Frontal cortex (tissue), 4 donors: ENCODE data around the gene TMEM273. TPM values are rescaled to one million over a fixed set of nuclear protein-coding genes. Genes with fewer than 3 reads are reported as not detected.
A peak's percentile ranks its signal among the peaks of the same experiment; 100 is the strongest.

Experiments used
- DNase-seq, 2 donors: peaks; one replicate each; pipeline ENCODE4 v3.0.0; 2012; ENCODE audit warnings: low spot score in 2 of 2
- FAIRE-seq: peaks from 2 replicates; lab custom pipeline; 2012; peaks lifted over from hg19 to GRCh38; lab: Jason Lieb, UNC
- total RNA-seq: library from RNA; depleted of rRNA; stranded (reverse); fragments of >200 nt; gene quantifications from one replicate; pipeline ENCODE4 v1.2.3, GENCODE V29; 2014
- donor health status: control.
- donor health status: control.
- donor health status: control.

The TMEM273 gene
- total RNA-seq, 1 donor from 2014 or later: 2.4 TPM

GRCh38 chr10:49178489-49179471, 9.4 kb downstream of the TMEM273 start:
- DNase-seq (no peak), FAIRE-seq (no peak)

GRCh38 chr10:49177391-49178355, 10.5 kb downstream of the TMEM273 start:
- DNase-seq (peak; percentile 34 to 64), FAIRE-seq (no peak)

- FAIRE-seq (no peak), DNase-seq (no peak)
Observed at GRCh38 chr10:49176310-49177268, 11.6 kb downstream of the TMEM273 start.

- DNase-seq (no peak), FAIRE-seq (no peak)
Observed at GRCh38 chr10:49175587-49176309, 12.4 kb downstream of the TMEM273 start.

- no peak for DNase-seq
- FAIRE-seq: no peak
Observed at GRCh38 chr10:49174926-49175500, 13.2 kb downstream of the TMEM273 start.

- no peak for FAIRE-seq
- no peak for DNase-seq
Observed at GRCh38 chr10:49174261-49174925, 13.8 kb downstream of the TMEM273 start.

- no peak for DNase-seq
Observed at GRCh38 chr10:49173853-49174252, 14.3 kb downstream of the TMEM273 start.

GRCh38 chr10:49173201-49173772, 14.9 kb downstream of the TMEM273 start:
- no peak for FAIRE-seq

More at GRCh38 chr10:49173853-49174252, 14.3 kb downstream of the TMEM273 start:
- no peak for FAIRE-seq

GRCh38 chr10:49172777-49173132, 15.4 kb downstream of the TMEM273 start:
- FAIRE-seq (no peak), DNase-seq (no peak)

More at GRCh38 chr10:49173201-49173772, 14.9 kb downstream of the TMEM273 start:
- DNase-seq: no peak

- no peak for FAIRE-seq
- no peak for DNase-seq
Observed at GRCh38 chr10:49172061-49172776, 16.0 kb downstream of the TMEM273 start.

- FAIRE-seq (no peak), DNase-seq (no peak)
Observed at GRCh38 chr10:49171326-49172060, 16.7 kb downstream of the TMEM273 start.

GRCh38 chr10:49170632-49171325, 17.4 kb downstream of the TMEM273 start:
- FAIRE-seq: no peak
- no peak for DNase-seq

- FAIRE-seq (no peak), DNase-seq (no peak)
Observed at GRCh38 chr10:49169776-49170175, 18.4 kb downstream of the TMEM273 start.

GRCh38 chr10:49168831-49169500, 19.2 kb downstream of the TMEM273 start:
- FAIRE-seq: no peak
- DNase-seq: no peak

- no peak for FAIRE-seq
- DNase-seq: no peak
Observed at GRCh38 chr10:49168171-49168540, 20.0 kb downstream of the TMEM273 start.
